GM19328 (cell line): Measurements from ENCODE around the gene RASGRF1.
"Not testable (repeated sequence)": the region's sequence is repeated elsewhere in the genome, so short reads cannot be mapped to it uniquely, and the experiment has no call there.

Experiments used
- ATAC-seq: cut with Tn5 transposase; IDR thresholded peaks from one replicate; pipeline ENCODE4 v1.9.1; 2021; ENCODE audit warnings: mild to moderate bottlenecking, moderate library complexity; ENCODE audit not compliant: unreplicated experiment

Gene RASGRF1

DNA sequence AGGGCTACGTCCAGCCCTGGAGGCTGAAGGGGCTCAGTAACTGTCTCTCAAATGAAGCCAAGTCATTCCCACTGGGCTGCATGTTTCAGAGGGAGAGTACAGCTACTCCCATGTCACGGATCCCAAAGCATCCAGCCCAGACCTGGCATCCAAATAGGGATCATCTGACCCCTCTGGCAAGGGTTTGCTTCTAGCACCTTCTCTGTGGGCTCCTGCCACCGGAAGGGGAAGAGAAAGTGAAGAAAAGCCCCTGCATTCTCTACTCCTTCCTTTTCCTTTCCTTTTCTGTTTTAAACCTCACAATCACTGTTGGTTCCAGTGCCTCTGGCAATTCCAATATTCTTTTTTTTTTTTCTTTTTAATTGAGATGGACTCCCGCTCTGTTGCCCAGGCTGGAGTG, 81.2 kb downstream of the RASGRF1 start:
- ATAC-seq, result no peak

GRCh38 chr15:79008659-79009058, 81.9 kb downstream of the RASGRF1 start:
- no peak for ATAC-seq

DNA sequence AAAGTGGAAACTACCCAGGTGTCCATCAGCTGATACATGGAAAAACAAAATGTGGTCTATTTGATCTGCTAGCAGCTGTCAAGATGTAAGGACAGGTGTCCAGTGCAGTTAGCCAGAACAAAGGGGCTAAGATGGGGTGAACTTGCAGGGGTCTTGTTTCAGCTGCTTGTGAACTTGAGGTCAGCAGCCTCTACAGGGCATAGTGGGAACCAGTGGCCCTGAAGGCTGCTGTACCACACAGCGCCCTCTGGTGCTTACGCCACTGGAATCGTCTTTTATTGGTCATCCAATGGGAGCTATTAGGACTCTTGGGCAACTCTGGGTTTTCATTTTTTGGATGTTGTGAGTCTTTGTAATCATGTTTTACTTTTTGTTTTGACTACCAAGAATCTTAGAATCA, 83.5 kb downstream of the RASGRF1 start:
- no peak for ATAC-seq

DNA sequence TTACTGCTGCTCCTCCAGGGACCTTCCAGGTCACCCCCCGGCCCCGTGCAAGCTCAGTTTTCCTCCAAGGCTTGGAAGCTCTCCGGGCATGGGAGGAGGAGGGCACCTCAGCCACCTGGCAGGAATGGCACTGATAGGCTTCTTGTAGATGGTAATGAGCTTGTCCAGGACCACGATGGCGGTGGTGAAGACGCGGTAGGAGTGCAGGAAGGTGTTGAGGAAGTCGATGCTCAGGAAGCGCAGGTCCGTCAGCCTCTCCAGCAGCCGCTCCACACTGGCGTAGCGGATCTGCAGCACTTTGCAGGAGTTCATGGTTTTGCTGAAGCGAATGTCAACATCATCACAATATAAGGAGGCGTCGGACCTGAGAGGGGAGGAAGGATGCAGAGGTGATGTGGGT, 84.5 kb downstream of the RASGRF1 start:
- no peak for ATAC-seq

- peak; percentile 64 for ATAC-seq
These were observed 86.2 kb downstream of the RASGRF1 start for GRCh38 chr15:79004336-79004735.

GRCh38 chr15:79003896-79004295, 86.7 kb downstream of the RASGRF1 start:
- ATAC-seq, result no peak

DNA sequence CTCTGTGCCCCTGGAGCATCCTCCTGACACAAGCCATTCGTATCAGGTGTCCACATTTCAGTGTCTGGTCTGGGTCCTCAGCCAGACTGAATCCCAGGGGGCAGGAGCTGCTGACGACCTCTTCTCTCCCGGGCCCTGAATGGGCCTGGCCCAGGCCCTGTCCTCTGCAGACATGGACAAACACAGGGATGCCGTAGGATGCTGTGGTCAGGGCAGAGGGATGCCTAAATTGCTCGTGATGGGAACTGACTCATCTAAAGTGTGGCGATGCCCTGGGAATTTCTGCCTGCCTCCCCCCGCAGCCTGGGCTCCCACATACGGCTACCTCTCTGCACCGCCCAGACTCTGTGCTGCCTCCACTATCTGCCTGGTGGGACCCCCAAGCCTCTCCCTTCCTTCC, 87.3 kb downstream of the RASGRF1 start:
- no peak for ATAC-seq

GRCh38 chr15:79002581-79002980, 88.0 kb downstream of the RASGRF1 start:
- ATAC-seq, result no peak

- no peak for ATAC-seq
These were observed 90.9 kb downstream of the RASGRF1 start for GRCh38 chr15:78999636-79000035.

DNA sequence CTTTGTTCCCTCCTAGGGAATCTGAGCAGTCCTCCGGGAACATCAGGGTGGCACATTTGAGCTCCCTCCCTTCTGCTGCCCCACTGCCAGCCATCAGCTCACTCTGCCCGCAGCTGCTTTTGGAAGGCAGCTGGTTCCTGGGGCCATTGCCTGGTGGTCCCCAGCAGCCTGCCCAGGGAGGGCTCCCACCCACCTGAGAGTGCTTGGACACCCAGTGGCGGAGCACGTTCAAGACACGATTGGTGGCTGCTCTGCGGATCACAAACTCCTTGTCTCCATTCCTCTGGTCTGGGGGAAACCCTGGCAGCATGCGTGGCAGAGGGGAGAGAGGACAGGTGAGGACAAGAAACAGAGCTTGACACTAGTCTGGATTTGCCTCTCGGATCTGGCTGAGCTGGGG, 92.1 kb downstream of the RASGRF1 start:
- no peak for ATAC-seq

DNA sequence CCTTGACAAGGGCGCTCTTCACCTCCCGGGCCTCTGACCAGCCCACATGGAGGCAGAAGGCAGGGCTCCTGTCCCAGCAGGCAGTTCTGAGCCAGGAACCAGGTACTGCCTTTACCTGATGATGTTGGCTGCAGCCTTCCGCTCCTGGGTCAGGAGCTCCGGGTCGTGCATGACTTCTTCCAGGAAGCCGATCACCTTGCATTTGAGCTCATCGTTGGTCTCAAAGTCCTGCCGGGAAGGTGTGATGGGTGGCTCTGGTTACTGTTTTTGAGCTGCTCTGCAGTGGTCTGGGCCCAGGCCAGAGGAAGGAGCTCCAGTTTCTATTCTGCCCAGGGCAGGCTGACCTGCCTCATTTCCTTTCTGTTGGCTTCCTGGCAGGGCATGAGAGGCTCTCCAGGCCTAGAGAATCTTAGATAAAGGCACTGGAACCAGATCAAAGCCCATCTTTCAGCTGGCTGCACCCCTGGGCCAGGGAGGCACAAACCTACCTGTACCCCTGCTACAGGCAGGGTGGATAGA, 92.5 kb downstream of the RASGRF1 start:
- ATAC-seq, result no peak

GRCh38 chr15:78996894-78997275, 93.7 kb downstream of the RASGRF1 start:
- ATAC-seq, result no peak

DNA sequence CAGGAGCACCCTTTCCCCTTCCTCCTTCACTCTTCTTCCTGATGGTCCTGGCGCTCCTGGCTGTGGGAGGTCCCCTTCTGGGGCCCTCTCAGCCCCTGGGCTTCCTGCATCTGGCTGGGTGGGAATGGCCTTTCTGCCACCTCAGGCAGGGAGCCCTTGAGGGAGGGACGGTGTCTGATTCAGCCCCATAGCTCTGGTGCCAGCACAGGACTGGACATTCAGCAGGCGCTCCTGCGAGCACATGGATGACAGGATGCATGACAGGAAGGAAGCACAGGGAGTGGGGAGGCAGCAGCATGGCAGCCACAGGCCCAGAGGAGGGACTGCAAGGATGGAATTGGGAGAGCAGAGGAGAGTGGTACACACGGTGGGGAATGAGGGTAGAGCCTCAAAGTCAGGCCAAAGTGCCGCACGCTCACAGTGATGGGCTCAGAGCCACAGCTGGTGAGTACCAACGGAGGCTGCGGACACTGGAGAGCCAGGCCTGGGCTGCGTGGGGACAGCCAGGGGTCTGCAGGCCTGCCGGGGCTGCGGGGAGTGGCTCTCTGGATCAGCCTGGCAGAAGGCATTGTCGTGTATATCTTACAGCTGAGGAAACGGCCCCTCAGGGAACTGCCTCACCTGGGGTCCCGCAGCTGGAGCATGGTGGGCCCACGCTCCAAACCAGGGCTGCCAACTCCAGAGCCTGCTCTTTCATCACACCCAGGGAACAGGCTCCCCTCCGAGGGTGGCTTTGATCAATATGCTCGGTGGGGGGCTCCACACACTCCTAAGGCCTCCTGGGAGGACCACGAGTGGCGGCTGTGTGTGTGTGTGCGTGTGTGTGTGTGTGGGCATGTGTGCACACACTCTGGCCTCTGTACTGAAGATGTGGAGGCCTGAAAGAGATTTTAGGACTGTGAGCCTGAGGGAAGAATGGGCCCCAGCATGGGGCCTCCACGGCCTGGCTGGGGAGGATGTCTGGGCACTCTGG, 94.4 kb downstream of the RASGRF1 start:
- no peak for ATAC-seq

DNA sequence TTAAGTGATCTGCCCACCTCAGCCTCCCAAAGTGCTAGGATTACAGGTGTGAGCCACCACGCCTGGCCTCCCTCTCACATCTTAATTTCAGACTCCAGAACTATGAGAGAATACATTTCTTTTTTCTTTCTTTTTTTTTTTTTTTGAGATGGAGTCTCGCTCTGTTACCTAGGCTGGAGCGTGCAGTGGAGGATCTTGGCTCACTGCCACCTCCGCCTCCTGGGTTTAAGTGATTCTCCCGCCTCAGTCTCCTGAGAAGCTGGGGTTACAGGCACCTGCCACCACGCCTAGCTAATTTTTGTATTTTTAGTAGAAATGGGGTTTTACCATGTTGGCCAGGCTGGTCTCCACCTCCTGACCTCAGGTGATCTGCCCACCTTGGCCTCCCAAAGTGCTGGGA, 95.4 kb downstream of the RASGRF1 start:
- not testable (repeated sequence) for ATAC-seq

DNA sequence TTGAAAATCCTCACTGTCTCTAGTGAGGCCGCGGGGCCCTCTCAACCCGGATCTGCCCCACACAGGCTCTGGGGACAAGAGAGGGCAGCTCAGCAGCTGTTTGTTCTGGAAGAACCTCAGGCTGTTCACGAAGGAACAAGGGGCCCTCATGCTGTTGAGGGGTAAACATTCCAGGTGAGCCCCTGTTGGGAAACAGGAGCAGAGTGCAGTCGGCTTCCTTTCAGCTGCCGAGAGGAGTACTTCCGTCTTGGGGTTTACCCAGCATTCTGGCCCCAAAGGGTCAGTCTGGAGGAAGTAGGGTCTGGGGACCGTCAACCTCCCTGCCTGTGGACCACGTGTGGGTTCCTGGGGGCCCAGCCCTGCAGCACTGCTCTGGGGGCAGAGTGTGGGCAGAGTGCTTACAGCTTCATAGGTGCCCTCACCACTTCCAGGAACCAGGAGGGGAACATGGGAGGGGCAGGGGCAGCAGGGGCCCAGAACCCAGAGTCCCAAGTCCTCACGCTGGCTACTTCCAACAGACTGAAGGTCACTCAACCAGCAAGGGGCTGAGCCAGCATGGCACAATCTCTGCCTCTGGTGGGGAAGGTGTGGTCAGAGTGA, 96.5 kb downstream of the RASGRF1 start:
- ATAC-seq, result no peak

- no peak for ATAC-seq
These were observed 97.2 kb downstream of the RASGRF1 start for GRCh38 chr15:78993257-78993930.

DNA sequence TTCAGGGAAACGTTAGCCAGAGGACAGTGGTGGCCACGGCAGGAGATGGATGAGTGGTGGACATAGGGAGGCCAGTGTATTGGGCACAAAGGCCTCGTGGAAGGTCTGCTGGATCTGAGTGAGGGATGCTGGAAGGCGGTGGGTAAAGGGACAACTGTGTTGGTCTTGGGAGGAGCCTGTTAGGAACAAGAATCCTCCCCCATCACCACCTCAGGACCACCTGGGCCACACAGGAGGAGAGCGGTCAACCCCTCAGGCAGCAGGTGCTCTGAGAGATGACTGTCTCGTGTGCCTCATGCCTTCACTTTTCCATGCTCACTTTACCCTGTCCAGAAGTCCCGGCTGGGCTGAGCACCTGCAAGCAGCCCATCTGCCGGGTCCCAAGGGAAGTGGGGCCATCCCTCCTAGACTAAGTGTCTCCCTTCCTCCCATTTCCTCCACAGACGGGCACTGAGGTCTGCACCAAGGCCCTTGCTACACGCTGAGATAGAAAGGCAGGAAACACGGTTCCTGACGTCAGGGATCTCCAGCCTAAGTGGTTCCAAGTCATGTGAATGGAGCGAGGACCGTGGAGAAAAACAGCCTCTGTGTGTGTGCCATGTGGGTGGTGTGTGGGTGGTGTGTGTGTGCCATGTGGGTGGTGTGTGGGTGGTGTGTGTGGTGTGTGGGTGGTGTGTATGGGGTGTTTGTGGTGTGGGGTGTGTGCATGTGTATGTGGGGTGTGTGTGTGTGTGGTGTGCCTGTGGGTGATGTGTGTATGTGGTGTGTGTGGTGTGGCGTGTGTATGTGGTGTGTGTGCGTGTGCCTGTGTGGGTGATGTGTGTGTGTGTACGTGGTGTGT, 97.9 kb downstream of the RASGRF1 start:
- no peak for ATAC-seq

- no peak for ATAC-seq
These were observed 98.7 kb downstream of the RASGRF1 start for GRCh38 chr15:78991879-78992278.

- ATAC-seq, result no peak
These were observed 99.1 kb downstream of the RASGRF1 start for GRCh38 chr15:78991476-78991875.

- no peak for ATAC-seq
These were observed 100.3 kb downstream of the RASGRF1 start for GRCh38 chr15:78990278-78990677.
